ENCODE results near the gene SEPHS2.

SEPHS2 gene

DNA sequence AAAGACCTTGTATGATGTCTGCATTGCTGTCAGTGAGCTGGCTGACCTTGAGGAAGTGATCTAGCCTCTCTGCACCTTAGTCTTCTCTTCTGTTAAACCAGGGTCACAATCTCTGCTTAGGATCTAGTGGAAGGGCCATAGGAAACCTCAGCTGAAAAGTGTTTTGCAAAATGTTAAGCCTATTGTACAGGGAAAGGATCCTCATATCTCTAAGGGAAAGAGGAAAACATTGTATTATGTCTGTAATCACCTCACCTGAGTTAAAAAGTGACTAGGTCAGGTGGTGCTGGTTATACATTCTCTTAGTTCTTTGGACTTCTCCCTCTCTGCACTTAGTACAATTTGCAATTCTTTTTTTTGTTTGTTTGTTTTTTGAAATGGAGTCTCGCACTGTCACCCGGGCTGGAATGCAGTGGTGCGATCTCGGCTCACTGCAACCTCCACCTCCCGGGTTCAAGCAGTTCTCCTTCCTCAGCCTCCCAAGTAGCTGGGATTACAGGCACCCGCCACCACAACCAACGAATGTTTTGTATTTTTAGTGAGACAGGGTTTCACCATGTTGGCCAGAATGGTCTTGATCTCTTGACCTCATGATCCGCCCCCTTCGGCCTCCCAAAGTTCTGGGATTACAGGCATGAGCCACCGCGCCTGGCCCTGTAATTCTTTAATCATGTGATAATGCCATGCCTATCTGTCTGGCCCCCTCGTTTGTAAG is 2.0 kb upstream of the SEPHS2 start:
- Histone ChIP-seq H3K4me2 (ENCODE audit: low read depth, low read length, poor library complexity, severe bottlenecking) (no peak overlapping the region), H3K4me1 (ENCODE audit: insufficient read depth, low read length, poor library complexity, severe bottlenecking) (peaks cover 35% of the 10 kb centered on the region), H3K27me3 (ENCODE audit: insufficient read depth, low read length, poor library complexity, severe bottlenecking) (no peaks in the 10 kb centered on the region), H3K4me3 (ENCODE audit: low read length, poor library complexity, severe bottlenecking) (no peak overlapping the region), H4K20me1 (ENCODE audit: insufficient read depth, low read length, poor library complexity, severe bottlenecking) (peaks cover 24% of the 10 kb centered on the region), H3K9me3 (ENCODE audit: insufficient read depth, low read depth, low read length) (no peaks in the 10 kb centered on the region), H3K9me2 (replicated peaks; ENCODE audit: low read depth, low read length) (no peaks in the 10 kb centered on the region), H3K79me2 (ENCODE audit: insufficient read depth, low read length) (peaks cover 29% of the 10 kb centered on the region), H3K36me3 (ENCODE audit: insufficient read depth, low read length) (no peaks in the 10 kb centered on the region), H3F3A (ENCODE audit: low read depth) (no peaks in the 10 kb centered on the region), H3K9ac (ENCODE audit: low read depth, low read length, poor library complexity, severe bottlenecking) (no peak overlapping the region), H2AFZ (ENCODE audit: low read length) (no peak overlapping the region; the same call in 1 of the 2 replicates)
- TF ChIP-seq, protein P1, sequence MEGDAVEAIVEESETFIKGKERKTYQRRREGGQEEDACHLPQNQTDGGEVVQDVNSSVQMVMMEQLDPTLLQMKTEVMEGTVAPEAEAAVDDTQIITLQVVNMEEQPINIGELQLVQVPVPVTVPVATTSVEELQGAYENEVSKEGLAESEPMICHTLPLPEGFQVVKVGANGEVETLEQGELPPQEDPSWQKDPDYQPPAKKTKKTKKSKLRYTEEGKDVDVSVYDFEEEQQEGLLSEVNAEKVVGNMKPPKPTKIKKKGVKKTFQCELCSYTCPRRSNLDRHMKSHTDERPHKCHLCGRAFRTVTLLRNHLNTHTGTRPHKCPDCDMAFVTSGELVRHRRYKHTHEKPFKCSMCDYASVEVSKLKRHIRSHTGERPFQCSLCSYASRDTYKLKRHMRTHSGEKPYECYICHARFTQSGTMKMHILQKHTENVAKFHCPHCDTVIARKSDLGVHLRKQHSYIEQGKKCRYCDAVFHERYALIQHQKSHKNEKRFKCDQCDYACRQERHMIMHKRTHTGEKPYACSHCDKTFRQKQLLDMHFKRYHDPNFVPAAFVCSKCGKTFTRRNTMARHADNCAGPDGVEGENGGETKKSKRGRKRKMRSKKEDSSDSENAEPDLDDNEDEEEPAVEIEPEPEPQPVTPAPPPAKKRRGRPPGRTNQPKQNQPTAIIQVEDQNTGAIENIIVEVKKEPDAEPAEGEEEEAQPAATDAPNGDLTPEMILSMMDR (conservative IDR thresholded peaks at IDR 0.05; ENCODE audit: low read length): no peak
- TF ChIP-seq EZH2phosphoT487 (IDR thresholded peaks at IDR 0.05; ENCODE audit: borderline replicate concordance): no peak

- Histone ChIP-seq H3K9ac (ENCODE audit: low read depth, low read length, poor library complexity, severe bottlenecking) (peak overlapping the region; percentile 96), H3K9me2 (replicated peaks; ENCODE audit: low read depth, low read length) (no peaks in the 10 kb centered on the region), H3K4me3 (ENCODE audit: low read length, poor library complexity, severe bottlenecking) (peak overlapping the region; percentile 91), H4K20me1 (ENCODE audit: insufficient read depth, low read length, poor library complexity, severe bottlenecking) (peaks cover 24% of the 10 kb centered on the region), H3K36me3 (ENCODE audit: insufficient read depth, low read length) (no peaks in the 10 kb centered on the region), H3F3A (ENCODE audit: low read depth) (no peaks in the 10 kb centered on the region), H3K4me2 (ENCODE audit: low read depth, low read length, poor library complexity, severe bottlenecking) (peak overlapping the region; percentile 93), H2AFZ (ENCODE audit: low read length) (peak overlapping the region; percentile 81), H3K9me3 (ENCODE audit: insufficient read depth, low read depth, low read length) (no peaks in the 10 kb centered on the region), H3K27me3 (ENCODE audit: insufficient read depth, low read length, poor library complexity, severe bottlenecking) (no peaks in the 10 kb centered on the region), H3K4me1 (ENCODE audit: insufficient read depth, low read length, poor library complexity, severe bottlenecking) (peaks cover 29% of the 10 kb centered on the region), H3K79me2 (ENCODE audit: insufficient read depth, low read length) (peaks cover 29% of the 10 kb centered on the region)
- no peak for TF ChIP-seq EZH2phosphoT487 (IDR thresholded peaks at IDR 0.05; ENCODE audit: borderline replicate concordance)
- TF ChIP-seq, protein P1 (conservative IDR thresholded peaks at IDR 0.05; ENCODE audit: low read length): no peak
Observed at GRCh38 chr16:30446203-30446595, 525 bp upstream of the SEPHS2 start.

DNA sequence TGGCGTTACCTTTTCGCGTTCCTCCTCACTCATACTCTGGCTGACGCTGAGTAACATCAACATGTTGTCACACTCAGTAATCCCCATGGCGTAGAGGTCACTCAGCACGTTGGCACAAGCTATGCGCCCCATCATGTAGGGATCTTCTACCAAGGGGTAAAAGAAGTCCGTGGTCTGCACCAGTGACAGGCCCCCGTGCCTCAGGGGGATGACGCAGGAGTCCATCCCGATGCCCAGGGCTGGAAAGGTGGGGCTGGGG is 596 bp downstream of the SEPHS2 start:
- Histone ChIP-seq H3F3A (ENCODE audit: low read depth) (no peaks in the 10 kb centered on the region), H3K79me2 (ENCODE audit: insufficient read depth, low read length) (peaks cover 29% of the 10 kb centered on the region), H3K27me3 (ENCODE audit: insufficient read depth, low read length, poor library complexity, severe bottlenecking) (no peaks in the 10 kb centered on the region), H3K4me3 (ENCODE audit: low read length, poor library complexity, severe bottlenecking) (peak overlapping the region; percentile 91), H4K20me1 (ENCODE audit: insufficient read depth, low read length, poor library complexity, severe bottlenecking) (peaks cover 24% of the 10 kb centered on the region), H3K9me2 (replicated peaks; ENCODE audit: low read depth, low read length) (no peaks in the 10 kb centered on the region), H3K4me1 (ENCODE audit: insufficient read depth, low read length, poor library complexity, severe bottlenecking) (peaks cover 29% of the 10 kb centered on the region), H3K9ac (ENCODE audit: low read depth, low read length, poor library complexity, severe bottlenecking) (peak overlapping the region; percentile 96), H2AFZ (ENCODE audit: low read length) (no peak overlapping the region), H3K36me3 (ENCODE audit: insufficient read depth, low read length) (no peaks in the 10 kb centered on the region), H3K9me3 (ENCODE audit: insufficient read depth, low read depth, low read length) (no peaks in the 10 kb centered on the region), H3K4me2 (ENCODE audit: low read depth, low read length, poor library complexity, severe bottlenecking) (peak overlapping the region; percentile 93)
- TF ChIP-seq EZH2phosphoT487 (IDR thresholded peaks at IDR 0.05; ENCODE audit: borderline replicate concordance): no peak
- TF ChIP-seq, protein P1 (conservative IDR thresholded peaks at IDR 0.05; ENCODE audit: low read length): no peak

Data from Loucy (cell line).